Suprapubic skin (tissue), 4 donors: ENCODE data around the gene MYO7B. TPM values are rescaled to one million over a fixed set of nuclear protein-coding genes. Genes with fewer than 3 reads are reported as not detected.

ENCODE experiments used
- DNase-seq, 2 donors: peaks; one replicate each; pipeline ENCODE4 v3.0.0-alpha.2; 2019; ENCODE audit warnings: low spot score in 2 of 2
- H3K27ac ChIP-seq: fragments of 200-600 bp; sonication (generic); one replicate; pipeline ENCODE4 v1.5.1; 2019
- H3K27me3 ChIP-seq: fragments of 200-600 bp; sonication (generic); one replicate; pipeline ENCODE4 v1.5.1; 2019
- H3K36me3 ChIP-seq: fragments of 200-600 bp; sonication (generic); one replicate; pipeline ENCODE4 v1.5.1; 2019
- H3K4me1 ChIP-seq: fragments of 200-600 bp; sonication (generic); one replicate; pipeline ENCODE4 v1.5.1; 2019
- H3K4me3 ChIP-seq: fragments of 200-600 bp; sonication (generic); one replicate; pipeline ENCODE4 v1.5.1; 2019; ENCODE audit warnings: mild to moderate bottlenecking
- H3K9me3 ChIP-seq: fragments of 200-600 bp; sonication (generic); one replicate; pipeline ENCODE4 v1.5.1; 2019
- CTCF ChIP-seq, 2 donors: fragments of 200-600 bp in 1 of 2; fragments of 450-650 bp in 1 of 2; sonication (generic) in 1 of 2; IDR thresholded peaks; one replicate each; pipeline ENCODE4 v1.5.1; 2016 to 2019; ENCODE audit warnings: antibody characterized with exemption in 2 of 2, mild to moderate bottlenecking in 1 of 2, moderate library complexity in 1 of 2
- EP300 ChIP-seq: sonication (generic); formaldehyde crosslinking; IDR thresholded peaks from one replicate; pipeline ENCODE4 v1.6.1; 2017; ENCODE audit warnings: antibody characterized with exemption
- POLR2A ChIP-seq, 2 donors: fragments of 450-650 bp; IDR thresholded peaks; one replicate each; pipeline ENCODE4 v1.6.1; 2017; ENCODE audit warnings: antibody characterized with exemption in 2 of 2, mild to moderate bottlenecking in 2 of 2, moderate library complexity in 2 of 2
- POLR2AphosphoS5 ChIP-seq, 3 donors: sonication (generic); formaldehyde crosslinking; IDR thresholded peaks; one replicate each; pipeline ENCODE4 v1.6.1; 2017; ENCODE audit warnings: antibody characterized with exemption in 3 of 3
- WGBS: methylation state at CpG from one replicate; pipeline ENCODE4 v1.1.5; 2018; 5-methylcytosine and 5-hydroxymethylcytosine counted together
- total RNA-seq, 4 donors: library from RNA; depleted of rRNA; stranded (reverse); fragments of >200 nt; gene quantifications; one replicate each; pipeline ENCODE4 v1.1.0, GENCODE V29; 2016

Gene MYO7B
- total RNA-seq, 4 donors from 2014 or later: 0.72 to 4.7 (median 3.6) TPM

GRCh38 chr2:127654084-127654837 is 118.8 kb downstream of the MYO7B start:
- H3K4me3 ChIP-seq: no peak overlapping the region
- peaks cover 10% of the 10 kb centered on the region for H3K36me3 ChIP-seq
- H3K9me3 ChIP-seq: no peaks in the 10 kb centered on the region
- no peak overlapping the region for H3K27ac ChIP-seq
- TF ChIP-seq POLR2A (IDR thresholded peaks at IDR 0.05): no peak
- TF ChIP-seq EP300: no peak
- no peak for TF ChIP-seq CTCF (IDR thresholded peaks at IDR 0.05)
- no peak for TF ChIP-seq POLR2AphosphoS5 (IDR thresholded peaks at IDR 0.05)
- WGBS: 89% methylated on average over 20 of the region's 24 CpGs
- H3K27me3 ChIP-seq: no peaks in the 10 kb centered on the region
- peaks cover 22% of the 10 kb centered on the region for H3K4me1 ChIP-seq
- DNase-seq: no peak

- Histone ChIP-seq H3K4me1 (peaks cover 22% of the 10 kb centered on the region), H3K36me3 (peaks cover 10% of the 10 kb centered on the region), H3K27me3 (no peaks in the 10 kb centered on the region), H3K4me3 (no peak overlapping the region), H3K27ac (no peak overlapping the region), H3K9me3 (no peaks in the 10 kb centered on the region)
- 94% methylated on average over 5 of the region's 8 CpGs for WGBS
- DNase-seq: no peak
- TF ChIP-seq CTCF (IDR thresholded peaks at IDR 0.05) (no peak), EP300 (no peak), POLR2AphosphoS5 (IDR thresholded peaks at IDR 0.05) (no peak), POLR2A (IDR thresholded peaks at IDR 0.05) (no peak)
These were observed 119.3 kb downstream of the MYO7B start for GRCh38 chr2:127654838-127655175.

- H3K36me3 ChIP-seq: peaks cover 10% of the 10 kb centered on the region
- H3K4me1 ChIP-seq: peaks cover 17% of the 10 kb centered on the region
- no peak overlapping the region for H3K4me3 ChIP-seq
- no peak for TF ChIP-seq POLR2AphosphoS5 (IDR thresholded peaks at IDR 0.05)
- TF ChIP-seq CTCF (IDR thresholded peaks at IDR 0.05): no peak
- no peak for TF ChIP-seq EP300
- TF ChIP-seq POLR2A (IDR thresholded peaks at IDR 0.05): no peak
- no peaks in the 10 kb centered on the region for H3K27me3 ChIP-seq
- H3K27ac ChIP-seq: no peak overlapping the region
- no peak for DNase-seq
- no peaks in the 10 kb centered on the region for H3K9me3 ChIP-seq
- 80% methylated on average over 16 of the region's 16 CpGs for WGBS
These were observed 120.0 kb downstream of the MYO7B start for GRCh38 chr2:127655209-127656073.

GRCh38 chr2:127656569-127657231 is 121.2 kb downstream of the MYO7B start:
- Histone ChIP-seq H3K4me3 (no peak overlapping the region), H3K9me3 (no peaks in the 10 kb centered on the region), H3K4me1 (peaks cover 22% of the 10 kb centered on the region), H3K27me3 (no peaks in the 10 kb centered on the region), H3K27ac (no peak overlapping the region), H3K36me3 (peaks cover 10% of the 10 kb centered on the region)
- TF ChIP-seq POLR2A (IDR thresholded peaks at IDR 0.05): no peak
- TF ChIP-seq EP300: no peak
- TF ChIP-seq POLR2AphosphoS5 (IDR thresholded peaks at IDR 0.05): no peak
- no peak for TF ChIP-seq CTCF (IDR thresholded peaks at IDR 0.05)
- 93% methylated on average over 15 of the region's 15 CpGs for WGBS
- no peak for DNase-seq

- no peaks in the 10 kb centered on the region for H3K9me3 ChIP-seq
- H3K36me3 ChIP-seq: peaks cover 10% of the 10 kb centered on the region
- no peak for DNase-seq
- no peak overlapping the region for H3K27ac ChIP-seq
- no peaks in the 10 kb centered on the region for H3K27me3 ChIP-seq
- peaks cover 27% of the 10 kb centered on the region for H3K4me1 ChIP-seq
- H3K4me3 ChIP-seq: no peak overlapping the region
- WGBS: 87% methylated on average over 13 of the region's 17 CpGs
- TF ChIP-seq POLR2A (IDR thresholded peaks at IDR 0.05) (no peak), POLR2AphosphoS5 (IDR thresholded peaks at IDR 0.05) (no peak), EP300 (no peak), CTCF (IDR thresholded peaks at IDR 0.05) (no peak)
These were observed 121.7 kb downstream of the MYO7B start for GRCh38 chr2:127657232-127657595.
